GM21576 (cell line): ENCODE measurements around the gene SLC25A3.
A peak's percentile ranks its signal among the peaks of the same experiment; 100 is the strongest.
"Not testable (repeated sequence)": the region's sequence is repeated elsewhere in the genome, so short reads cannot be mapped to it uniquely, and the experiment has no call there.

ENCODE experiments used
- ATAC-seq: cut with Tn5 transposase; IDR thresholded peaks from one replicate; pipeline ENCODE4 v1.9.1; 2021; ENCODE audit warnings: mild to moderate bottlenecking, moderate library complexity; ENCODE audit not compliant: unreplicated experiment

The SLC25A3 gene

DNA sequence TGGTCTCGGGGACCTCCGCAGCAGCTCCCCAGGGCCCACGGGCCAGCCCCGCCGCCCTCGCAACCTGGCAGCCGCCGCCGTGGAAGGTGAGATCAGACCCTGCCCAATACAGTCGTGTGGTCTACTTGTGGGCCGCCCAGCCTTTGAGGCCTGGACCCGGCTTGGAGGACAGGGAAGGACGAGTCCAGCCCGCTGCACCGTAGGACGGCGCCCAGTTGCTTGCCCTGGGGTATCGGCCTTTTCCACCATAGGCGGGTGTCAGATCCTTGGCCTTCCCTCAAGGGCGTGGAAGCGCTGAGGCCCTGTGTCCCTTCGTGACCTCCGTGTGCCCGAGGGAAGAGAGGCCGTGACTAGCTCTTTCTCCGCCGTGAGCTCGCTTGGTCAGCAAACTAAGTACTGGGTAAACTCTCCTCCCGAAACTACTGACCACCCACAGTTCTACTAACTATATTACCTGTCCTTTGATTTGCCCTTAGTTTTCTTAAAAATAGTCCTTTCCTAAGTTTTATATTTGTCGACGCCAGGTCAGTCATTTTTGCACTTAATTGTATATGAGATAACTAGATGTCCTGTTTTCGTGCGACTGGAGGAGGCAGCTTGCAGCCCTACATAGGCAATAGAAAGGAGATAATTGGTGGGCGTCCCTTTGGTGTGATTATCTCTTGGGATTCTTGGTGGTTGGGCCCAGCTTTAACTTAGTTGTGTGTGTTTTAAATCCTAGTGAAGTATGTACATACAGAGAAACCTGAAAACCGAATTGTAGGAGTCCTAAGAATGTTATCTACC lies 757 bp downstream of the SLC25A3 start:
- peak; percentile 3 for ATAC-seq

DNA sequence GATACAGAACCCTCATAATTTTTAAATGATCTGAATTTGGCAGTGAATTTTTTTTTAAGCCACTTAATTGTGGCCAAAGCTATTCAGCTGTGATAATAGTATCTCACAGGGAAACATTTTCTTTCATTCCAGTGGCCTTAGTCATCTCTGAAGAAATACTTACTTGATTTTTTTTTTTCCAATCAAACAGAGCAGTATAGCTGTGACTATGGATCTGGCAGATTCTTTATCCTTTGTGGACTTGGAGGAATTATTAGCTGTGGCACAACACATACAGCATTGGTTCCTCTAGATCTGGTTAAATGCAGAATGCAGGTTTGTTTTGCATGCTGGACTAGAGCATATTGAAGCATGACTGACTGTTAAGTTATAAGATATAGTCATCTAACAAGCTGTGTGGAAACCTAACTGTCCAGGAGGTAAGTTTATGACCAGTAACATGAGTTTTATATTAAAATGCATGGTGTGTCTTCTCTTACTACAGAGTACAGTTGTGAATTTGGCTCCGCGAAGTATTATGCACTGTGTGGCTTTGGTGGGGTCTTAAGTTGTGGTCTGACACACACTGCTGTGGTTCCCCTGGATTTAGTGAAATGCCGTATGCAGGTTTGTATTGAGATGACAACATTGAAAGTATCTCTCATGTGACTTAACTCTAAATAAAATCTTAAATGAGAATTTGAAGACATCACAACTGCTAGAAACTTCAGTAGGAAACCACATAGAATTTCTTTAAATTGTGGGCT lies 1.9 kb downstream of the SLC25A3 start:
- no peak for ATAC-seq

DNA sequence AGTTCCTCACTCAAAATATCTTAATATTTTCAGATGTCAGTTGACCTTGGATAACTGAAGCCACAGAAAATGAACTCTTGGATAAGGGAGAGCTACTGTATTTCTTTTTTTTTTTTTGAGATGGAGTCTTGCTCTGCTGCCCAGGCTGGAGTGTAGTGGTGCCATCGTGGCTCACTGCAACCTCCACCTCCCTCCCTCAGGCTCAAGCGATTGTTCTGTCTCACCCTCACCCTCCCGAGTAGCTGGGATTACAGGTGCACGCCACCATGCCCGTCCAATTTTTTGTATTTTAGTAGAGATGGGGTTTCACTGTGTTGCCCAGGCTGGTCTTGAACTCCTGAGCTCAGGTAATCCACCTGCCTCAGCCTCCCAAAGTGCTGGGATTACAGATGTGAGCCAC lies 3.8 kb downstream of the SLC25A3 start:
- not testable (repeated sequence) for ATAC-seq

DNA sequence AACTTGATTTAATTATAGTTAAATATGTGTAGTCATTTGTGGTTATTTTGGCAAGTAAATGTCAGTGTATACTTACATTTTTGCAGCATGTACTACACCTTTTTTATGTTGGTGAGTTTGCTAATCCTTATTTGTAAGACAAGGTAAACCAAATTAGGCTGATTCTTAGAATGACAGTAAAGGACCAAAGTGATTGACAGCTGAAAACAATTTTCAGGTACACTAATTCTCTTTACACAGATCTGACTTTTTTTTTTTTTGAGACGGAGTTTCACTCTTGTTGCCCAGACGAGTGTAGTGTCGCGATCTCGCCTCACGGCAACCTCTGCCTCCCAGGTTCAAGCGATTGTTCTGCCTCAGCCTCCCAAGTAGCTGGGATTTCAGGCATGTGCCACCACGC lies 8.4 kb downstream of the SLC25A3 start:
- no peak for ATAC-seq

DNA sequence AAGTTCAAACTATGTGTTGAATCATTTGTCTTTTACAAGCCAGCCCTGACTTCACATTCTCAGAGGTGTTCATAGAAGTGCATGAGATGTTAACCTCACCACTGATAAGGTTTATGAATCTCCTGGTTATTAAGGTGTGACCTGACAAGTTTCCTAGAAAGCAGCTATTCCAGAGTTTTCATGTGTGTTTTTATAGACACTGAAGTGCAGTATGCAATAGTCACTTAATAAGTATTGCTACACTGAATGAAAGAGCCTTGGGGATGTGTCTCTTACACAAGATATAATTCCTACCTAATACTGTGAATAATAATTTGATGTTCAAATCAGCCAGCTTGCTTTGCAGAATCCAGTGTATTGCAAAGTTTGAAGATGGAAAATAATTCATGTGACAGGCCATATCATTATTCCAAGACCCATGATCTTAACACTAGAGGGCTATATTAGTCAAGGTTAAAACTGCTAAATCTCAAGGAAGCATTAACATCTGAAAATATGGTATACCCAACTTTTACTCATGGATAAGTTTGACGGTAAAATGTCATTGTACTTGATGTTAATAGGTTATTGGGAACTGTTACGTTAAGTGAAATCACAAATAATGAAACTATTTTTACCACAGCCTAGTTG lies 13.0 kb downstream of the SLC25A3 start:
- ATAC-seq: no peak

DNA sequence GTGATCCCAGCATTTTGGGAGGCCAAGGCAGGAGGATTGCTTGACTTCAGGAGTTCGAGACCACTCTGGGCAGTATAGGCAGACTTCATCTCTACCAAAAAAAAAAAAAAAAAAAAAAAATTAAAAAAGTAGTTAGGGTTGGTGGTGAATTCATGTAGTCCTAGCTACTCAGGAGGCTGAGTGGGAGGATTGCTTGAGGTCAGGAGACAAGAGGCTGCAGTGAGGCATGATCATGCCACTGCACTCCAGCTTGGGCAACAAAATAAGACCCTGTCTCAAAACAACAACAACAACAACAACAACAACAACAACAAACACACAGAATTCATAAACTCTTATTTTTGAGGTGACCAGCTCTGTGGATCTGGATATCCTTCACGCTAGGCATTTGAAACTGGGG lies 17.1 kb downstream of the SLC25A3 start:
- ATAC-seq: no peak

DNA sequence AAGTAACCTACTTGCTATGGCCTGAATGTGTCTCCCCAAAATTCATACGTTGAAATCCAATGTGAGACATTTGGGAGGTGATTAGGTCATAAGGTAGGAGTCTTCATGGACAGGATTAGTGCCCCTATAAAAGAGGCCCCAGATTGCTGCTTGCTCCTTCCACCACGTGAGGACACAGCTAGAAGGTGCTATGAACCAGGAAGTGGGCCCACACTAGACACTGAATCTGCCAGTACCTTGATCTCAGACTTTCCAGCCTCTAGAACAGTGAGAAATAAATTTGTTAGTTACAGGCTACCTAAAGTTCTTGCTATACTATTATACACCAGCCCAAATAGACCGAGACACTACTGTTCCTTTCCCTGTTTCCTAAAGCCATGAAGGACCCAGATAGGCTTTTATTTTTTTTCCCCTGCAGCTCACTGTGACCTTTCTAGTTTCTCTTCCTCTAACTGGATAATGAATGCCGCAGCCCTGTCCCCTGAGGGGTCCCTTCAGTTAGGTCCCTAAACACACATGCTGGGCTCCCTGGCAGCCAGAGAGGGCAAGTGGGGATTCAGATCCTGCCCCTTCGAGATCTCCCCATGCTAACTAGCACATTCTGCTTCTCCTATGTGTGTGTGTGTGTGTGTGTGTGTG lies 19.3 kb downstream of the SLC25A3 start:
- peak; percentile 85 for ATAC-seq

DNA sequence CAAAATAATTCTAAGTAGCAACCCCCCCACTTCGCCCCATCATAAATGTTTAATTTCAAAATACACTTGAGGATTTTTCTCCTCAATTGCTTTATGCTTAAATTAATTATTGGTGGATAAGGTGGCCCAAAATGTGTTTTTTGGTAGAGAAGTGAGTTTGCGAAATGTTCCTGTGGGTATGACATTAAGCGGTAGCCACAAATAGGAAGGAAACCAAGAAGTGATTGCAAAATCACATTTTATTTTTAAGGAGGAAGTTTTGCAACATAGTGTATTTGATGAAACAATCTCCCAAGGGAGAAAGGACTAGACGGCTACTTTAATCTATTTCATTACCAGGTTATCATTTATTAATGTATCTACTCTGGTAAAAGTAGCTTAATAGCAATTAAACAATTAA lies 25.5 kb downstream of the SLC25A3 start:
- no peak for ATAC-seq

DNA sequence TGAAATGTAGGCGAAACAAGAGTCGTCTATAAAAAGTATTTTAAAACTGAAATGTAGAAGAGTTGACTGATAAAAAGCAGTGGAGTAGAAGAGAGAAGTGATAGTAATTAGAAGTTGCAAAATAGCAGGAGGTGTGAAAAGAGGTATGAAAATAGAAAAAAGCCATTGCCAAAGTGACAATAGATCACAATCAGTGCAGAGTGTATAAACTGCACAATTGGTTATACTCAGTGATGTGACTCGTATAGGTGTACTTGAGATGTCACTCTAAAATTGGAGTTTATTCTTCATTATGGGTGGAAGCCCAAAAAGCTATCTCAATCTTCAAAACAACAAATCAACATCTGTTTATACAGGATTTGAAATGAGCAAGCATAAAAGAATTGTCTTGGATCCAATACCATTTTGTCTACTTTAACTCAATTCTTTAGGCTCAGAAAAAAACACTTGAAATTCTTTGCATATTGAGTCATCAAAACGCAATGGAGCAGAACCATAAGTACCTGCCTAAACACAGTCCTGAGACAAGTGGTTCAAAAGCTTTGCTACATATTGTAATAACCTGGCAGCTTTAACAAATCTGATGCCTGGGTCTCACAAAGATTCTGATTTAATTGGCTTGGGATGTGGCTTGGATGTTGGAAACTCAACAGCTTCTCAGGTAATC lies 42.3 kb downstream of the SLC25A3 start:
- peak; percentile 85 for ATAC-seq

DNA sequence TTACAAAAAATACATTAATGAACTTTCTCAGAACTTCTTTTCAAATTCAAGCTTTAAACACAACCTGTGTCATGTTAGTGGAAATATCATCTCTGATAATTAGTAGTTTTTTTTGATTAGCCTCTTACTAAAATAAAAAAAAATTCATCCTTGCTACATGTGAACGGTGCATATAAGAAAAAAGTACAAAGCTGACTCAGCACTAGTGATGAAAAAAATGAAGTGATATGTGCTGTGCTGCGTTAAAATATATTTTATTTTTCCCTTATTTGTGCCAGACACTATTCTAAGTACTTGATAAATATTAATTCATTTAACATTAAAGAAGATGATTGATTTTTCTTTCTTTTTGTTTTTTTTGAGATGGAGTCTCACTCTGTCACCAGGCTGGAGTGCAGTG lies 43.6 kb downstream of the SLC25A3 start:
- ATAC-seq: no peak

DNA sequence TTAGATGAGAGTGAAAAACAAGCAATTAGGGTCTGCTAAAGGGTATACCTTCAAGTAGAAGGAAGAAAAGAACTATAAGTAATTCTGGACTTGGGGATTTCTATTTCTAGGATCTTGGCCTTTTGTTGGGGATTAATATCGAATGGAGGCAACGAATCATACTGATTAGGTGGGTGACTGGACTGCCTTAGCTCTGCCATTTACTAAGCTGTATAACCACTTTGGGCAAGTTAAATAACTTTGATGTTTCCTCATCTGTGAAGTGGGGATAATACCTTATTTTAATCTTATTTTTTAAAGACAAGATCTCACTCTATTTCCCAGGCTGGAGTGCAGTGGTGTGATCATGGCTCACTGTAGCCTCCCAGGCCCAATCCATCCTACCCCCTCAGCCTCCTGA lies 44.5 kb downstream of the SLC25A3 start:
- ATAC-seq: no peak

DNA sequence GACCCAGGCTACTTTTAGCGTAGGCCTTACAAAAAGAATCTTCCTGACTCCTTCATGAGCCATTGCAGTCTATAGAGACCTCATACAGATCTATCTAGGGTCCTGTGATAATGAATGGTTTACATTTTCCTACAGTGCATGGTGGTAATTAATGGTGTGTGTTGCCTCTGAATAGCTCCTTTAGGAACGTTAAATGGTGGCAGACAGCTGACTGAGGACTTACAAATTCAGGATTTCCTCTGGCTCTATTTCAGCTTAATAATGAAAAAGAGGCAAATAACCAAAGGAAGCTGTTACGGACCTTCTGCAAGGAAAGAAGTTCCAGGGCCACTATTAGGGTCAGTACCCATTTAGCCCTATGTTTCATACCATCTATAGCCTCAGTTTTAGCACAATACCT lies 46.0 kb downstream of the SLC25A3 start:
- ATAC-seq: no peak

DNA sequence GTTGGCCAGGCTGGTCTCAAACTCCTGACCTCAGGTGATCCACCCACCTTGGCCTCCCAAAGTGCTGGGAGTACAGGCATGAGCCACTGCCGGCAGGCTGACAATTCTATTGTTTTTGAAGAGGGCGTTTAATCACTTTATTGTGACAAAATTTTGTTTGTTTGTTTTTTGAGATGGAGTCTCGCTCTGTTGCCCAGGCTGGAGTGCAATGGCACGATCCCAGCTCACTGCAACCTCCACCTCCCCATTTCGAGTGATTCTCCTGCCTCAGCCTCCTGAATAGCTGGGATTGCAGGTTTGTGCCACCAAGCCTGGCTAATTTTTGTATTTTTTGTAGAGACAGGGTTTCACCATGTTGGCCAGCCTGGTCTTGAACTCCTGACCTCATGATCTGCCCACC lies 49.3 kb downstream of the SLC25A3 start:
- not testable (repeated sequence) for ATAC-seq

DNA sequence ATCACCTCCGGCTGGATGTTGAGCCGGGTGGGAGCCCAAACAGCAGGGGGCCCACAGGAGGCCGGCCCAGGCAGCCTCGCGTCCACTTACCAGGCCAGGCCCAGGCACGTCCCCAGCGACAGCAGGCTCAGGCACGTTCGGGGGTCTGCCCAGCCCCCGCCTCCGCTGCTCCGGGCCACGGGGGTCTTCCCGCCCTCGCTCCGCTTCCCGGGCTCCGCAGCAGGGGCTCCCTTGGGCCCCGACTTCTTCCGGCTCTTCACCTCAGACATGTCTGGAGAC lies 50.9 kb downstream of the SLC25A3 start:
- peak; percentile 11 for ATAC-seq

DNA sequence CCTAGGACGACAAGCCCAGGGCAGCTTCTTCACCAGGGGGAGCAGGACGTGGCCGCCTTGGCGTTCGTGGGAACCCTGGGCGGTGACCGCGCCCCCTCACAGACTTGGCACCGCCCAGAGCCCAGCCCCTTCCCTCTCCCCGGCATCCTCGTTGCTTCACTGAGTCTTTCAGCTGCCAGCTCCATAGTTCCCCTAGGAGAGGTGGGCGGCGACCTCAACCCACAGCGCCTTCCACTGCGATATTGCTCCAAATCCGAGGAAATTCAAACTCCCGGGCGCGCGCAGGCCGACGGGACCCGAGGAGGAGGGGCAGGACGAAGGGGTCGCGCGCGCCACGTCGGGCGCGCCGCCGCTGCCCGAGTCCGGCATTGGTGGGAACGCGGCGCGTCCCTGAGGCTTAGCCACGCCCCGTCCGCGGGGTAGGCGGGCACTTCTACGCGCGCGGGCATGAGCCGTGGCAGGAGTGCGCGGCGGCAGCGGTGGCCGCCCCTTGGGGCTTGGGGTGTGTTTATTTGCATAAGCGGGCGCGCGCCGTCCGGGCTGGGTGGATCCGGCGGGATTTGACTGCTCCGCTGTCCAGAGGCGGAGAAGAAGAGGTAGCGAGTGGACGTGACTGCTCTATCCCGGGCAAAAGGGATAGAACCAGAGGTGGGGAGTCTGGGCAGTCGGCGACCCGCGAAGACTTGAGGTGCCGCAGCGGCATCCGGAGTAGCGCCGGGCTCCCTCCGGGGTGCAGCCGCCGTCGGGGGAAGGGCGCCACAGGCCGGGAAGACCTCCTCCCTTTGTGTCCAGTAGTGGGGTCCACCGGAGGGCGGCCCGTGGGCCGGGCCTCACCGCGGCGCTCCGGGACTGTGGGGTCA lies 51.5 kb downstream of the SLC25A3 start, which contains the start of the genes APAF1 and IKBIP:
Gene APAF1, plus strand, starts transcription at position 579 of the 860 bp plus-strand sequence. CDS start 3,070 bp downstream, outside the sequence.
Gene IKBIP, minus strand, starts transcription at position 77 of the 860 bp plus-strand sequence. CDS start 87 bp downstream, outside the sequence.
- ATAC-seq: peak; percentile 89

DNA sequence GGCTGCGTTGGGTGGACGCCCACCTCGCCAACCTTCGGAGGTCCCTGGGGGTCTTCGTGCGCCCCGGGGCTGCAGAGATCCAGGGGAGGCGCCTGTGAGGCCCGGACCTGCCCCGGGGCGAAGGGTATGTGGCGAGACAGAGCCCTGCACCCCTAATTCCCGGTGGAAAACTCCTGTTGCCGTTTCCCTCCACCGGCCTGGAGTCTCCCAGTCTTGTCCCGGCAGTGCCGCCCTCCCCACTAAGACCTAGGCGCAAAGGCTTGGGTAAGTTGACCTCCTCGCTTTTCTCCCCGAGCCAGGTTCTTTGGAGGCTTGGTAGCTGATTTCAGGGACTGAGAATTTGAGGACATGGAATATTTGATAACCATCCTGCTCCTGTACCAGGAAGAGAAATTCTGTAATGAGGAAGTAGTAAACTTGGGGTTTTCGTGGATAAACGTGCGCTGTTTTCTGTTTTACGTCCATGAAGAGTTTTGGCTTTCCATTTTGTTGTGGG lies 52.1 kb downstream of the SLC25A3 start:
- ATAC-seq: no peak

DNA sequence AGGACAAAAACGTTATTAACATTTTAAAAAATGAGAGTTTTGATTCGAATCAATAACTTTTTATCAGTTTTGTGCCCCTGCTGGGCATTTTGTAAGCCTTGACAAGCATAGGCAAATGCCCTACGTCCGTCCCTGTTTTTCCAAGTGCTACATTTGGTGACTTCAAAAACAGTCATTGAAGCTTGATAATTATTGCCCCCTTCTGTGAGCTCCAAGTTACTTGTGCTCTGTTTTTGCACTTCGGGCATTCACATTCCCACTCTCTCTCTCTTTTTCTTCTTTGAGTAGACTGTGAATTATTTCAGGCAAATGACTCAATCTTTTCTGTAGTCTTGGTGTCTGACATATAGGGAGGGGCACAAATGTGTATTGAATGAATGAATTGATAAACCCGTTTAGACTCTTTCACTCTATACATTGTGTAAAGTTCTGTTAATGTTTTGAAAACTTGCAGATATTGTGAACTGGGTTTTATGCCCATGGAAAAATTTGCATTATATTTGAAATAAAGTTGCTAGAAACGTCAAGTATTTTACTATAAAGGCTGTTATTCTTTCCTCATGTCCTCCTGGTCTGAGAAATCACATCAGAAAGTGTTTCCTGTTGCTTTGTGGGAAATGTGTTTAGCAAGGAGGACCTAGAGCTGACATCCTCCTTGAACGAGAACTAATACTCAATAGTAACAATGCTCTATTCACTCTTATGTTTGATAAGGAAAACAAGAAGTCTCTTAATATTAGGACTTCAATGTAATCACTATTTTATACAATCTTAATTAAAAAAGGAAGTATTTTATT lies 53.0 kb downstream of the SLC25A3 start:
- no peak for ATAC-seq

DNA sequence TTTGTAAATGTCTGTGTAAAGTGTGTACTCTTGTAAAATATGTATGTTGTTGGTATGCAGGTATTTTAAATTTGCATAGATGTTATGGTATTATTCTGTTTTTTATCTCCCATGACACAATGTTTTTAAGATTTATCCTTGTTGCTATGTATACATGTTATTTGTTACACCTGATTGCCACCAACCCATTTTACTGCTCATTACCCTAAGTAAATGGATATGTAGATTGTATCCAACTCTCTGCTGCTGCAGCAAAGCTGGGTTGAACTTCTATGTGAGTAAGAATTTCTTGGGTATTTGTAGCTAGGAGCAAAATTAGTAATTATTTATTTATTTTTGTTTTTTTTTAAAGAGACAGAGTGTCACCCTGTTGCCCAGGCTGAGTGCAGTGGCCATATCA lies 57.8 kb downstream of the SLC25A3 start:
- ATAC-seq: no peak
